ENCODE results near the gene LY86. TPM values are rescaled to one million over a fixed set of nuclear protein-coding genes. Genes with fewer than 3 reads are reported as not detected.

LY86 gene
- total and polyA plus RNA-seq, 2 experiments from 2014 or later: not detected

DNA sequence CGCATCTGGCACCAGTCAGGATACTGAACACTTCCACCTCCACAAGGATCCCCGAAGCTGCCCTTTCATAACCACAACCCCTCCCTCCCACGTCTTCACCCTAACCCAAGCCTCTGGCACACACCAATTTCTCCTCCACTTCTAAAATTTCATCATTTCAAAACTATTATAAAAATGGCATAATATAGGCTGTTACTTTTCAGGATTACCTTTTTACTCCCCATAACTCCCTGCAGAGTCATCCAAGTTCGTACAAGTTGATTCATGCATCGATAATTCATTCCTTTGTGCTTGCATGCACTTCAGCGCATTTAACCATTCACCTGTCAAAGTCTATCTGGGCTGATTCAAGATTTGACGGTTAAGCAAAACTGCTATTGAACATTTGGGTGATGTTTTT is 30.6 kb upstream of the LY86 start:
- Histone ChIP-seq H3K27ac (no peak overlapping the region), H3K4me1 (ENCODE audit: low read depth) (no peaks in the 10 kb centered on the region), H3K36me3 (no peaks in the 10 kb centered on the region), H3K27me3 (peaks cover 3% of the 10 kb centered on the region), H3K9me3 (ENCODE audit: low read depth) (no peaks in the 10 kb centered on the region), H3K4me3 (no peak overlapping the region)
- DNase-seq (ENCODE audit: low read depth in 1 of 2, low spot score in 1 of 2): peak in 1 of 2 donors; percentile 1
- TF ChIP-seq, protein P1, sequence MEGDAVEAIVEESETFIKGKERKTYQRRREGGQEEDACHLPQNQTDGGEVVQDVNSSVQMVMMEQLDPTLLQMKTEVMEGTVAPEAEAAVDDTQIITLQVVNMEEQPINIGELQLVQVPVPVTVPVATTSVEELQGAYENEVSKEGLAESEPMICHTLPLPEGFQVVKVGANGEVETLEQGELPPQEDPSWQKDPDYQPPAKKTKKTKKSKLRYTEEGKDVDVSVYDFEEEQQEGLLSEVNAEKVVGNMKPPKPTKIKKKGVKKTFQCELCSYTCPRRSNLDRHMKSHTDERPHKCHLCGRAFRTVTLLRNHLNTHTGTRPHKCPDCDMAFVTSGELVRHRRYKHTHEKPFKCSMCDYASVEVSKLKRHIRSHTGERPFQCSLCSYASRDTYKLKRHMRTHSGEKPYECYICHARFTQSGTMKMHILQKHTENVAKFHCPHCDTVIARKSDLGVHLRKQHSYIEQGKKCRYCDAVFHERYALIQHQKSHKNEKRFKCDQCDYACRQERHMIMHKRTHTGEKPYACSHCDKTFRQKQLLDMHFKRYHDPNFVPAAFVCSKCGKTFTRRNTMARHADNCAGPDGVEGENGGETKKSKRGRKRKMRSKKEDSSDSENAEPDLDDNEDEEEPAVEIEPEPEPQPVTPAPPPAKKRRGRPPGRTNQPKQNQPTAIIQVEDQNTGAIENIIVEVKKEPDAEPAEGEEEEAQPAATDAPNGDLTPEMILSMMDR (IDR thresholded peaks at IDR 0.05; ENCODE audit: low read depth, low read length): no peak

DNA sequence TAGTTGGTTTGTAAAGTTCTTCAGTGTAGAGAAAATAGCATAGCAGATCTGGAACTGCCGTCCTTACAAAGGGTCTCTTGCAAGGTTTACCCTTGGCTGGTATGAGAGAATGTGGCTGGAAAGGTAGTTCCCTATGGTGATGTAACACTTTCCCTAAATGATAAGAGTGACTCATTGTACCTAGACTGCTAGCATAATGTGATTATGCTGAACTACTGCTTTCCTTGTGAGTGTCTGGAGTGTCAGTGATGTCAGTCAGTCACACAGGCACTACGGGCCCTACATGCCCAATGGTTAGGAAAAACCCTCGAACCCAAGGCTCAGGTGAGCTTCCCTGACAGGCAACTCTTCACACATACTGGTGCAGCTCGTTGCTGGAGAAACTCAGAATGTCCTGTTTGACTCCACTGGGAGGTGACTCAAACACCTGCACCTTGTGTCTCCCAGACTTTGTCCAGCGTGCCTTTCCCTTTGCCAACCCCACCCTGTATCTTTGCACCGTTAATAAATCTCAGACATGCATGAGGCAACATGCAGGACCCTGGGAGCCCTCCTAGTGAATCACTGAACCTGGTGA is 28.4 kb upstream of the LY86 start:
- TF ChIP-seq, protein P1 (IDR thresholded peaks at IDR 0.05; ENCODE audit: low read depth, low read length): no peak
- H3K27me3 ChIP-seq: peaks cover 3% of the 10 kb centered on the region
- H3K4me1 ChIP-seq (ENCODE audit: low read depth): no peaks in the 10 kb centered on the region
- H3K4me3 ChIP-seq: no peak overlapping the region
- H3K36me3 ChIP-seq: no peaks in the 10 kb centered on the region
- H3K9me3 ChIP-seq (ENCODE audit: low read depth): no peaks in the 10 kb centered on the region
- H3K27ac ChIP-seq: no peak overlapping the region
- no peak for DNase-seq (ENCODE audit: low read depth in 1 of 2, low spot score in 1 of 2)

DNA sequence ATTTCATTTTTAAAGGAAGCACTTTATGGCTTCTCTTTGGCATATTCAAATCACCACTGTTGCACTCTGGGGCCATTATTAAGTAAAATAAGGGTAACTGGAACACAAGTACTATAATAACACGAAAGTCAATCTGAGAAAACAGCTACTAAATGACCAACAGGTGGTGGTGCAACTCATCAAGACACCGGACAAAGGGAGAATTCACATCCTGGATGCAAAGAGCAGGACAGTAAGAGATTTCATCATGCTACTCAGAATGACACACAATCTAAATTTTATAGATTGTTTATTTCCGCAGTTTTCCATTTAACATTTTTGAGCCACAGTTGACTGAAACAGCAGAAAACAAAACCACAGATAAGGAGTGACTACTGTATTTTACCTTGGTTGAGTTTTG is 27.6 kb upstream of the LY86 start:
- H3K36me3 ChIP-seq: no peaks in the 10 kb centered on the region
- no peak for DNase-seq (ENCODE audit: low read depth in 1 of 2, low spot score in 1 of 2)
- no peaks in the 10 kb centered on the region for H3K27me3 ChIP-seq
- H3K27ac ChIP-seq: no peak overlapping the region
- no peaks in the 10 kb centered on the region for H3K9me3 ChIP-seq (ENCODE audit: low read depth)
- no peak overlapping the region for H3K4me3 ChIP-seq
- TF ChIP-seq, protein P1 (IDR thresholded peaks at IDR 0.05; ENCODE audit: low read depth, low read length): no peak
- H3K4me1 ChIP-seq (ENCODE audit: low read depth): no peaks in the 10 kb centered on the region

DNA sequence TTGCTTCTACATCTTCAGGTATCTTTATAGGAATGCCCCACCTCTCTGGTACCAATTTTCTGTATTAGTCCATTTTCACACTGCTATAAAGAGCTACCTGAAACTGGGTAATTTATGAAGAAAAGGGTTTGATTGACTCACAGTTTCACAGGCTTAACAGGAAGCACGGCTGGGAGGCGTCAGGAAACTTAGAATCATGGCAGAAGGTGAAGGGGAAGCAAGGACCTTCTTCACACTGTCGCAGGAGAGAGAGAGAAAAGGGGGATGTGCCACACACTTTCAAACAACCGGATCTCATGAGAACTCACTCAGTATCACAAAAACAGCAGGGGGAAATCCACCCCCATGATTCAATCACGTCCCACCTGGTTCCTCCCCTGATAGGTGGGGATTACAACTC is 24.4 kb upstream of the LY86 start:
- TF ChIP-seq, protein P1 (IDR thresholded peaks at IDR 0.05; ENCODE audit: low read depth, low read length): no peak

DNA sequence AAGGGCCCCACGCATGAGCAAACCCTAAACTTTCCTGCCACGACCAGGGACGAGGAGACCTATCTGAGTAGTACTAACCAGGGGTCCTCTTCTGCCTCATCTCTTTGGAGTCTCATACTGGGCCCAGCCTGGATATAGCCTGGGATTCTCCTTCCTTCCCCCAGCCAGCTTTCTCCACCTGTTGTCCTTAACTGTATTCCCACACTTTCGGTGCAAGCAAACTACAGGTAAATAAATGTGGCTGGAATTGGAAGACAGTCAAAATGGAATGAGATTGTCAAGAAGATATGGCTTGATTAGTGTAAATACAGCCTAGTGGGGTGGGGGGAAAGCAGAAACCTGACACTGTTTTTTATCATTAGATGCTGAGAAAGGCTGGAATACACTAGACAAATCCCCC is 23.5 kb upstream of the LY86 start:
- H3K36me3 ChIP-seq: no peaks in the 10 kb centered on the region
- no peak overlapping the region for H3K27ac ChIP-seq
- no peaks in the 10 kb centered on the region for H3K4me1 ChIP-seq (ENCODE audit: low read depth)
- no peak for DNase-seq (ENCODE audit: low read depth in 1 of 2, low spot score in 1 of 2)
- no peaks in the 10 kb centered on the region for H3K27me3 ChIP-seq
- no peak overlapping the region for H3K4me3 ChIP-seq
- TF ChIP-seq, protein P1 (IDR thresholded peaks at IDR 0.05; ENCODE audit: low read depth, low read length): no peak
- H3K9me3 ChIP-seq (ENCODE audit: low read depth): no peaks in the 10 kb centered on the region

More for the DNA sequence above, 24.4 kb upstream of the LY86 start:
- Histone ChIP-seq H3K27me3 (no peaks in the 10 kb centered on the region), H3K27ac (no peak overlapping the region), H3K4me1 (ENCODE audit: low read depth) (no peaks in the 10 kb centered on the region), H3K36me3 (no peaks in the 10 kb centered on the region), H3K4me3 (no peak overlapping the region), H3K9me3 (ENCODE audit: low read depth) (no peaks in the 10 kb centered on the region)
- DNase-seq (ENCODE audit: low read depth in 1 of 2, low spot score in 1 of 2): no peak
